ENCODE data around the gene SEMA4G.
A peak's percentile ranks its signal among the peaks of the same experiment; 100 is the strongest.

The SEMA4G gene

GRCh38 chr10:101007915-101008822 is 38.9 kb downstream of the SEMA4G start:
- no peak for DNase-seq (ENCODE audit: low spot score)

- no peak for DNase-seq (ENCODE audit: low spot score)
These were observed 39.6 kb downstream of the SEMA4G start for GRCh38 chr10:101008823-101009423.

- no peak for DNase-seq (ENCODE audit: low spot score)
These were observed 41.0 kb downstream of the SEMA4G start for GRCh38 chr10:101010329-101010728.

- no peak for DNase-seq (ENCODE audit: low spot score)
These were observed 42.5 kb downstream of the SEMA4G start for GRCh38 chr10:101011517-101012423.

- DNase-seq (ENCODE audit: low spot score) = peak; percentile 91
These were observed 43.4 kb downstream of the SEMA4G start for GRCh38 chr10:101012525-101013364.

- DNase-seq (ENCODE audit: low spot score) = no peak
These were observed 44.1 kb downstream of the SEMA4G start for GRCh38 chr10:101013365-101013825.

- DNase-seq (ENCODE audit: low spot score) = no peak
These were observed 45.1 kb downstream of the SEMA4G start for GRCh38 chr10:101014230-101014884.

- DNase-seq (ENCODE audit: low spot score) = no peak
These were observed 45.8 kb downstream of the SEMA4G start for GRCh38 chr10:101014966-101015581.

GRCh38 chr10:101015582-101015973 is 46.3 kb downstream of the SEMA4G start:
- DNase-seq (ENCODE audit: low spot score) = no peak

GRCh38 chr10:101016814-101017213 is 47.5 kb downstream of the SEMA4G start:
- no peak for DNase-seq (ENCODE audit: low spot score)

GRCh38 chr10:101018118-101018599 is 48.9 kb downstream of the SEMA4G start:
- DNase-seq (ENCODE audit: low spot score) = no peak

- DNase-seq (ENCODE audit: low spot score) = peak; percentile 85
These were observed 49.5 kb downstream of the SEMA4G start for GRCh38 chr10:101018600-101019439.

All from kidney capillary endothelial cell (primary cell).